NCI-H1417 treated with DMSO at 0.1 percent for 48 hours (cell line): ENCODE measurements around the gene ORAI1.
"Not testable (repeated sequence)": the region's sequence is repeated elsewhere in the genome, so short reads cannot be mapped to it uniquely, and the experiment has no call there.

Source experiments
- DNase-seq: peaks from one replicate; lab custom pipeline; 2025; lab: John Stamatoyannopoulos, UW

ORAI1 gene

GRCh38 chr12:121626087-121626852, at the start of gene ORAI1:
Gene ORAI1, plus strand, starts transcription at chr12:121626530.
- peak; percentile 74 for DNase-seq

DNA sequence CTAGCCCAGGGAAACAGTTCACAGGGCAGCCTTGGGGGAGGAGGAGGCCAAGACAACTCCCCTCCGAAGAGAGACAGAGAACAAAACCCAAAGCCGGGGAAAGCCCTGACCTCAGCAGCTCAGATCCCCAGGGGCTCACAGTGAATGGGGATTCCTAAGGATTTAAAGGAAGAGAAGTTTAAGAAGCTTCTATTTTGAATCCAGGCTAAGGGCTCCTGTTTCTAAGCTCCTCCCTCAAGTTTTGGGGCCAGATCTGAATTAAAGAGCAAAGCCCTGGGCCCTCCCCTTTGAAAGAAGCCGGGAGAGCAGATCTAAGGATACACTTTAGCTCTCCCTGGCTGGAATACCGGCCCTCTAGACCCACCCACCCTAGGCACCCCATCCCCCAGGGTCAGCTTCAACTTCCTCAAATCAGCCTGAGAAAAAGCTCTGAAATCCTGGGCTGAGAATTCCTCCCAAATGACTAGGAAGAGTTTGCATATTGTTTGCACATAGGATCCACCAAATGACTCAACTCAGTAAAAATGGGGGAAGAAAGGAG, 49.4 kb upstream of the ORAI1 start:
- DNase-seq: no peak

- DNase-seq: no peak
Measured at GRCh38 chr12:121577443-121578180, 48.7 kb upstream of the ORAI1 start.

GRCh38 chr12:121578230-121579189, 47.8 kb upstream of the ORAI1 start:
- DNase-seq: no peak

- no peak for DNase-seq
Measured at GRCh38 chr12:121579190-121579791, 47.0 kb upstream of the ORAI1 start.

DNA sequence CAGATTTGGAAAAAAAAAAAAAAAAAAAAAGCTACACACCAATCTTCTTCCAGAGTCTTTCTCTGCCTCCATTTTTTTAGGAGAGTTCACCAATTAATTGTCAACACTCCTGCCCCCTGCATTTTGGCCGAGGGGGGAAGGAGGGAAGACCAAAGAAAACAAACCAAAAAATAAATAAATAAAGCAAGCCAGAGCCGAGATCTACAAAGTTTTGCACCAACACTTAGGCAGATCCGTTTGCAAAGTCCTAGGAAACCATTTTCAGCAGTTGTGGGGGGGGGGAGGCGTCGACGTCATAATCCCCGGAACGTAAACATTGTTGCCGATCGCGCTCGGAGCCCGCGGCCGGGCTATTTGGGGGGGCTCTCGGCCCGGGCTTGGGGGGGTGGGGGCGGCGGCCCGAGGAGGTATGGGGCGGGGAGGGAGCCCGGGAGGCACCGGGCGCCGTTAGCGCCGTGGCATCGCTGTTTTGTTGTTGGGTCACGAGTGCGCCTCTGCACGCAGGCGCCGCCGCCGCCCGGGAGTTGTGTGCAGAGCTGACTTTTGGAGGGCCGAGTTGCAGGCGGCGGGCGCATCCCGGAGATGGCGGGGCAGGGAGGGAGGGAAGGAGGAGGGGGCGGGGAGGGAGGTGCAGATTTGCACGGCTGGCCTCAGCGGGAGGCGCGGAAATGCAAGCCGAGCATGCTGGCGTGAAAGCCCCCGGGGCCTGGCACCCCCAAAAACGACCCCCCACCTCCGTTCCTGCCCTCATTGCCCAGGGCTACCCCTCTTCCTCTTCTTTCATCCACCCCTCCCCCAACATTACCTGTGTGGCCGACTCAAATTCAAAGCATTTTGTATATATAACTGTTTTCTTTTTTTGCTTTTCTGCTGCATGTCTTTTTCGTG, 46.1 kb upstream of the ORAI1 start:
- no peak for DNase-seq

DNA sequence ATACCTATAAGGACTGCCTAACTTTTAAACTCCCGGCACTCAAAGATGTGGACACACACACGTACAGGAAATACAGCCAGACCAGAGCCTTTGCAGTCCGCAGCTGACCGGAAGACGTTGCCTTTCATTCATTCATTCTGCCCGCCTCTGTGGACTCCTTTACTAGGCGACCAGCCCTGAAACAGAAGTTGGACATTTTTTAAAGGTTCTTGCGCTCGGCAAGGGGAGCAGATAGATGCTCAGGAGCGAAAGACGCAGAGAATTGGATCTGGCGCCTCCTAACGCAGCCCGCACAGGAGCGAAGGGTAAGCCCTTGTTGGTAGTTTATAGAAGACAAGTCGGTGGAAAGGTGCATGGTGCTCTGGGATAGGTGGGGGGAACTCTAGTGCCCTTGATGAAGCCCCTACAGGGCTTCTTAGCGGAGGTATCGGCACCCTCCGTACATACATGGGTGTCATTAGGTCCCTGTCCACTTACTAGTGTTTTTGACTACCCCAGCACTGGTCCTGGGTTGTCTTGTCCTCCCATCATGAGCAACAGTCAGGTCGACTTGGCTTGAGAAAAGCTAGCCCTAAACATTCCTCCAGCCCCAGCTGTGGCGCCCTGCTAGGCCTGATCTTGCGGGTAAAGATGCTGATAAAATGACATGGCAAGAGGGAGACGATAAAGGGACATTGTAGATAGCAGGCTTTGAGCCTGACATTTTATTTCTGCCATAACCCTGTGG, 45.2 kb upstream of the ORAI1 start, which contains the start of gene KDM2B:
TSS of gene KDM2B (minus strand) at position 65 of the 727 bp plus-strand sequence. CDS start 112 bp downstream, outside the sequence.
- DNase-seq: no peak

DNA sequence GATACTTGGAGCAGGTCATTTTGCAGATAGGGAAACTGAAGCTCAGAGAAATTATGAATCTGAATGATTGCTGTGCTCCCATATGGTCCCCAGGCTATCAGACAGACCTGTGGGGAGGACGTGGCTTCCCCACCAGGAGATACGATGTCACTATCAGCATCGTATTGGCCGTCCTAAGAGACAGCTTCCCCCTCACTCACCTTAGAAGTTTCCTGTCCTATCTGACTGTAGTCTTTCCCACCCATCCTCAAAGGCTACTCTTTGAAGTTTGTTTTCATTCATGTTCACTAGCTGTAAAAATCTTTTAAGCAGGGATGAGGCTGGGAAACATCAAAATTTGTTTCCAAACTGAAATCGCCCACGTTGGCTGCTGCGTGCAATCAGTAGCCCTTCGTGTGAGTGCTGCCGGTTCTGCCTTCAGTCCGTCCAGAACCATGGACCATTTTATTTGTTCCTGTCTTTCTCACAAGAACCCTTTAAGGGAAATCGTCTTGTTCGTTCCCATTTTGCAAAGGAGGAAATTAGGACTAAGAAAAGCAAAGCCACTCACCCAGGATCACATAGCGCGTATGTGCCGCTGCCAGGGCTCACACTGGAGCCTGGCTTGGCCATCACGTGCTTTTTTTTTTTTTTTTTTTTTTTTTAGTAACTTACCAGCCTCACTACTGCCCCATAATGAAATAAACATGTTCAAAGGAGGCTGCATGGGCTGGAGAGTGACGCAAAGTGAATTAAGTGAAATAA, 44.5 kb upstream of the ORAI1 start:
- DNase-seq: no peak

DNA sequence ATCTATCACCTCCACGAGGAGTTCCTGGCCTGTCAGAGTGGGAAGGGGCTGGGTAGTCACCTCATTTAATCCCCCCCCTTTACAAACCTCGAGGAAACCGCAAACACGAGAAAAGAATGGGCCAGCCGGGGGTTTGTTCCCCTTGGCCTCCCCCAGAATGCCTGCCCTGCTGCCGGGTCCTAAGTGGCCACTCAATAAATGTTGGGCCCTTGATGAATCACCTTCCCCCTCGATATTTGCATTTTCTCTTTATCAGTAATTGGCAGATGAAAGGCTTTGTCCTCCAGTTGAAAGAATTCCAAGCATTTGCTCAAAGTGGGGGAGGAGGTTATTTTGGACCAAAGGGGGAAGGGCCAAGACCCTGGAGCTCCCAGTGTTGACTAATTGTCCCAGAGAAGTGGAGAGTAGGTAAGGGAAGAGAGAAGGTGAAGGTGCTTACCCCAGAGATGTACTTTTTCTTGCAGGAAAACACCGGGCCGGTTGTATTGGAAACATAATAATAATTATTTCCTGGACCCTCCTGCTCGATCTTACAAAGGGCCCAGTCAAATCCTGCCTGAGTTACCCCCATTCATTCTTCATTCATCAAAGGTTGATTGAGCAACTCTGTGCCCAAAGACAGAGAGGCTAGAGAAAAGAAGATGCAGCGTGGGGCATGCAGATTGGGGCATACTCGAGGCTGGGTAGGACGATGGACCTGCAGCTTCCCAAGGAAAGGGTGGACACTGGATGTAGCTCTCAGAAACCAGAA, 43.6 kb upstream of the ORAI1 start:
- no peak for DNase-seq

DNA sequence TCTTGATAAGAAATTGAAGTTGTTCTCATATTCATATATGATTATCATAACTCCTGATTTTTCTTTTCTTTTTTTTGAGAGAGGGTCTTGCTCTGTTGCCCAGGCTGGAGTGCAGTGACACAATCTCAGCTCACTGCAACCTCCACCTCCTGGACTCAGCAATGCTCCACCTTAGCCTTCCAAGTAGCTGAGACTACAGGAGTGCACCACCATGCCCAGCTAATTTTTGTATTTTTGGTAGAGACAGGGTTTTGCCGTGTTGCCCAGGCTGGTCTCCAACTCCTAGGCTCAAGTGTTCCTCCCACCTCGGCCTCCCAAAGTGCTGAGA, 43.0 kb upstream of the ORAI1 start:
- not testable (repeated sequence) for DNase-seq

DNA sequence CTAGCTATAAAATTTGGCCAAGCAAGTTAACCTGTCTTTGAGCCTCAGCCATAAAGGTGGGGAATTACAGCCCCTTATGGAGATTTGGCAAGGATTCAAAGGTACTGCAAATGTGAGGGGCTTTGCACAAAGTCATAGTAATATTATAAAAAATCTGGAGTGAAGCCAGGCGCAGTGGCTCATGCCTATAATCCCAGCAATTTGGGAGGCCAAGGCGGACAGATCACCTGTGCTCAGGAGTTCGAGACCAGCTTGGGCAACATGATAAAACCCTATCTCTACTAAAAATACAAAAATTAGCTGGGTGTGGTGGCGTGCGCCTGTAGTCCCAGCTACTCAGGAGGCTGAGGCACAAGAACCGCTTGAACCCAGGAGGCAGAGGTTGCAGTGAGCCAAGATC, 41.4 kb upstream of the ORAI1 start:
- DNase-seq: not testable (repeated sequence)

GRCh38 chr12:121590476-121591143, 35.7 kb upstream of the ORAI1 start:
- no peak for DNase-seq

GRCh38 chr12:121592320-121592719, 34.0 kb upstream of the ORAI1 start:
- no peak for DNase-seq

DNA sequence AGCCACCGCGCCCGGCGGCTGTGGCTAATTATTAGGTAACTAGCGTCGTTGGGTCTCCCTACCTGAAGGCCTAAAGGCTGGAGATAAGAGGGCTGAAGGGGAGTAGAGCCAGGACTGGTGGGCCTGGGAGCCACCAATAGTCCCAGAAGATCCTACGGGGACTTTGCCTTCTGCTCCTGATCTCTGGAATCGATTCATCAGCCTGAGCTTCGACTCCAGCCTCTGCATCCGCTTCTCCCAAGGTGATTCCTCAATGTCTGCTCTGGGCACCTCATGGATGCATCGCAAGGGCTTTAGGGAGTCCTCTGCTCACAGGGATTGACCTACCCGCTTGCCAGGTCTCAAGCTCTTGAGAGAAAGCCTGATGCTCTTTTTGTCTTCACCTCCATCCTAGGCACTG, 30.8 kb upstream of the ORAI1 start:
- DNase-seq: no peak

DNA sequence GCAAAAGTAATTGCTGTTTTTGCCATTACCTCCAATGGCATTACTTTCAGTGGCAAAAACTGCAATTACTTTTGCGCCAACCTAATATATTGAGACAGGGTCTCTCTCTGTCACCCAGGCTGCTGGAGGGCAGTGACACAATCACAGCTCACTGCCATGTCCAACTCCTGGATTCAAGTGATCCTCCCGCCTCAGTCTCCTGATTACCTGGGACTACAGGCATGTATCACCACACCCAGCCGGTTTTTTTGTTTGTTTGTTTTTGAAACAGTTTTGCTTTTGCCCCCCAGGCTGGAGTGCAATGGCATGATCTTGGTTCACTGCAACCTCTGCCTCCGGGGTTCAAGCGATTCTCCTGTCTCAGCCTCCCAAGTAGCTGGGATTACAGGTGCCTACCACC, 29.8 kb upstream of the ORAI1 start:
- no peak for DNase-seq

DNA sequence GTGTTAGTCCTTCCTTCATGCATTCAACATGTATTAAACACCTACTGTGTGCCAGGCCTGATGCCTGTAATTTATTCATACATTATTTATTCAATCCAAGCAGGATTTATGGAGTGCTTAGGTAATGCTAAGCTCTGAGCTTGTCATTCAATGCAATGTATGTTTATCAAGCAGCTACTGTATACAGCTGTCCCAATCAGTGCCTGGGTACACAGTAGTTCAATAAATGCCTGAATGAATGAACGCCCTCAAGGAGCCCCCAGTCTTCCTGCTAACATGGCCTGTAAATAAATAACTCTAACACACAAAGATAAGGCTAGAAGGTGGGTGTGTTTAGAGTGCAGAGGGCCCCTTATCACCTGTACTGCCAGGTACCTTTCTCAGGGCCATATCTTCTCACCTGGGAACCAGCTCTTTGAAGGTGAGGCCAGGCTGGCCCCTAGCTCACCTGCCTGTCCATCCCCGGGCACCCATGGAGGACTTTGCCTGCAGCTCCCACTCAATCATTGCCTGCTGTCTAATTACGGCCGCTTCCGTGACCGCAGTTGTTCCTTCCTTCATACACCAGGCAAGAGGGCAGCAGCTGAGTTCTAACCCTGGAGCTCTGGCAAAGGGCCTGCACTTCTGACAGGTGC, 25.5 kb upstream of the ORAI1 start:
- DNase-seq: no peak

- DNase-seq: no peak
Measured at GRCh38 chr12:121602766-121603165, 23.6 kb upstream of the ORAI1 start.
